HFF-Myc (cell line): Measurements from ENCODE around the gene PTCRA.

Experiments used
- DNase-seq: peaks from one replicate; pipeline ENCODE4 v3.0.0-alpha.2; 2011; ENCODE audit warnings: low read depth; ENCODE audit errors: extremely low read depth
- H3K4me3 ChIP-seq: replicated peaks from 2 replicates; pipeline ENCODE4 v1.5.1; 2011; ENCODE audit warnings: low read depth, mild to moderate bottlenecking, control low read depth, low read length
- CTCF ChIP-seq: IDR thresholded peaks from 2 replicates; pipeline ENCODE4 v1.5.1; 2012; ENCODE audit warnings: mild to moderate bottlenecking, low read depth, low read length, control low read depth; ENCODE audit errors: missing control alignments

Gene PTCRA

GRCh38 chr6:42968126-42968701 is 52.4 kb downstream of the PTCRA start:
- TF ChIP-seq CTCF = no peak
- DNase-seq = no peak
- H3K4me3 ChIP-seq = no peak overlapping the region

GRCh38 chr6:42968783-42969182 is 52.9 kb downstream of the PTCRA start:
- no peak for DNase-seq
- no peak overlapping the region for H3K4me3 ChIP-seq
- TF ChIP-seq CTCF = no peak

GRCh38 chr6:42969431-42969830 is 53.6 kb downstream of the PTCRA start:
- no peak overlapping the region for H3K4me3 ChIP-seq
- no peak for TF ChIP-seq CTCF
- DNase-seq = no peak

GRCh38 chr6:42969934-42970333 is 54.1 kb downstream of the PTCRA start:
- no peak overlapping the region for H3K4me3 ChIP-seq
- no peak for TF ChIP-seq CTCF
- DNase-seq = no peak

GRCh38 chr6:42970871-42971612 is 55.2 kb downstream of the PTCRA start:
- H3K4me3 ChIP-seq = no peak overlapping the region
- DNase-seq = no peak

GRCh38 chr6:42971746-42972327 is 56.0 kb downstream of the PTCRA start:
- no peak for DNase-seq
- no peak overlapping the region for H3K4me3 ChIP-seq
- no peak for TF ChIP-seq CTCF

More at GRCh38 chr6:42970871-42971612, 55.2 kb downstream of the PTCRA start:
- TF ChIP-seq CTCF = no peak
